Suprapubic skin (tissue), 4 donors: ENCODE measurements around the gene SLC2A4. TPM values are rescaled to one million over a fixed set of nuclear protein-coding genes. Genes with fewer than 3 reads are reported as not detected.

ENCODE experiments used
- DNase-seq, 2 donors: peaks; one replicate each; pipeline ENCODE4 v3.0.0-alpha.2; 2019; ENCODE audit warnings: low spot score in 2 of 2
- H3K27ac ChIP-seq: fragments of 200-600 bp; sonication (generic); one replicate; pipeline ENCODE4 v1.5.1; 2019
- H3K27me3 ChIP-seq: fragments of 200-600 bp; sonication (generic); one replicate; pipeline ENCODE4 v1.5.1; 2019
- H3K36me3 ChIP-seq: fragments of 200-600 bp; sonication (generic); one replicate; pipeline ENCODE4 v1.5.1; 2019
- H3K4me1 ChIP-seq: fragments of 200-600 bp; sonication (generic); one replicate; pipeline ENCODE4 v1.5.1; 2019
- H3K4me3 ChIP-seq: fragments of 200-600 bp; sonication (generic); one replicate; pipeline ENCODE4 v1.5.1; 2019; ENCODE audit warnings: mild to moderate bottlenecking
- H3K9me3 ChIP-seq: fragments of 200-600 bp; sonication (generic); one replicate; pipeline ENCODE4 v1.5.1; 2019
- CTCF ChIP-seq, 2 donors: fragments of 200-600 bp in 1 of 2; fragments of 450-650 bp in 1 of 2; sonication (generic) in 1 of 2; IDR thresholded peaks; one replicate each; pipeline ENCODE4 v1.5.1; 2016 to 2019; ENCODE audit warnings: antibody characterized with exemption in 2 of 2, mild to moderate bottlenecking in 1 of 2, moderate library complexity in 1 of 2
- EP300 ChIP-seq: sonication (generic); formaldehyde crosslinking; IDR thresholded peaks from one replicate; pipeline ENCODE4 v1.6.1; 2017; ENCODE audit warnings: antibody characterized with exemption
- POLR2A ChIP-seq, 2 donors: fragments of 450-650 bp; IDR thresholded peaks; one replicate each; pipeline ENCODE4 v1.6.1; 2017; ENCODE audit warnings: antibody characterized with exemption in 2 of 2, mild to moderate bottlenecking in 2 of 2, moderate library complexity in 2 of 2
- POLR2AphosphoS5 ChIP-seq, 3 donors: sonication (generic); formaldehyde crosslinking; IDR thresholded peaks; one replicate each; pipeline ENCODE4 v1.6.1; 2017; ENCODE audit warnings: antibody characterized with exemption in 3 of 3
- WGBS: methylation state at CpG from one replicate; pipeline ENCODE4 v1.1.5; 2018; 5-methylcytosine and 5-hydroxymethylcytosine counted together
- total RNA-seq, 4 donors: library from RNA; depleted of rRNA; stranded (reverse); fragments of >200 nt; gene quantifications; one replicate each; pipeline ENCODE4 v1.1.0, GENCODE V29; 2016

Gene SLC2A4
- total RNA-seq, 4 donors from 2014 or later = 2.4 to 19.4 (median 10.8) TPM

- H3K27me3 ChIP-seq = no peaks in the 10 kb centered on the region
- H3K27ac ChIP-seq = no peak overlapping the region
- DNase-seq = no peak
- H3K4me1 ChIP-seq = peaks cover 29% of the 10 kb centered on the region
- H3K36me3 ChIP-seq = peaks cover 59% of the 10 kb centered on the region
- no peaks in the 10 kb centered on the region for H3K9me3 ChIP-seq
- no peak overlapping the region for H3K4me3 ChIP-seq
- WGBS = 91% methylated on average over 10 of the region's 13 CpGs
- no peak for TF ChIP-seq POLR2AphosphoS5 (IDR thresholded peaks at IDR 0.05)
- TF ChIP-seq POLR2A (IDR thresholded peaks at IDR 0.05) = no peak
- no peak for TF ChIP-seq EP300
- no peak for TF ChIP-seq CTCF (IDR thresholded peaks at IDR 0.05)
Observed at GRCh38 chr17:7318121-7318860, 36.8 kb downstream of the SLC2A4 start.

GRCh38 chr17:7321466-7321865 lies 39.9 kb downstream of the SLC2A4 start:
- peaks cover 74% of the 10 kb centered on the region for H3K36me3 ChIP-seq
- WGBS = 90% methylated on average over 14 of the region's 15 CpGs

GRCh38 chr17:7322520-7323194 lies 41.1 kb downstream of the SLC2A4 start:
- H3K4me1 ChIP-seq = peaks cover 3% of the 10 kb centered on the region
- no peaks in the 10 kb centered on the region for H3K9me3 ChIP-seq
- no peak overlapping the region for H3K4me3 ChIP-seq
- WGBS = no CpG with 5 or more reads among the region's 22 CpGs
- peaks cover 69% of the 10 kb centered on the region for H3K36me3 ChIP-seq
- no peak for DNase-seq
- TF ChIP-seq CTCF (IDR thresholded peaks at IDR 0.05) (no peak), POLR2A (IDR thresholded peaks at IDR 0.05) (no peak), EP300 (no peak), POLR2AphosphoS5 (IDR thresholded peaks at IDR 0.05) (no peak)
- no peaks in the 10 kb centered on the region for H3K27me3 ChIP-seq
- H3K27ac ChIP-seq = no peak overlapping the region

More at GRCh38 chr17:7321466-7321865, 39.9 kb downstream of the SLC2A4 start:
- Histone ChIP-seq H3K4me1 (peaks cover 2% of the 10 kb centered on the region), H3K9me3 (no peaks in the 10 kb centered on the region), H3K27ac (no peak overlapping the region), H3K4me3 (no peak overlapping the region), H3K27me3 (no peaks in the 10 kb centered on the region)
- no peak for TF ChIP-seq CTCF (IDR thresholded peaks at IDR 0.05)
- TF ChIP-seq POLR2AphosphoS5 (IDR thresholded peaks at IDR 0.05) = no peak
- no peak for TF ChIP-seq EP300
- no peak for TF ChIP-seq POLR2A (IDR thresholded peaks at IDR 0.05)
- no peak for DNase-seq

GRCh38 chr17:7323731-7324437 lies 42.4 kb downstream of the SLC2A4 start:
- Histone ChIP-seq H3K27me3 (no peaks in the 10 kb centered on the region), H3K4me1 (peaks cover 15% of the 10 kb centered on the region), H3K27ac (no peak overlapping the region), H3K36me3 (peaks cover 57% of the 10 kb centered on the region), H3K4me3 (no peak overlapping the region), H3K9me3 (no peaks in the 10 kb centered on the region)
- DNase-seq = peak in 1 of 2 donors; percentile 68
- 82% methylated on average over 27 of the region's 39 CpGs for WGBS
- no peak for TF ChIP-seq POLR2A (IDR thresholded peaks at IDR 0.05)
- no peak for TF ChIP-seq EP300
- TF ChIP-seq CTCF (IDR thresholded peaks at IDR 0.05) = peak; percentile 66 to 92

- no peaks in the 10 kb centered on the region for H3K9me3 ChIP-seq
- peaks cover 54% of the 10 kb centered on the region for H3K36me3 ChIP-seq
- no peak for DNase-seq
- no peak overlapping the region for H3K4me3 ChIP-seq
- no peak for TF ChIP-seq POLR2AphosphoS5 (IDR thresholded peaks at IDR 0.05)
- no peak for TF ChIP-seq EP300
- TF ChIP-seq CTCF (IDR thresholded peaks at IDR 0.05) = no peak
- no peak for TF ChIP-seq POLR2A (IDR thresholded peaks at IDR 0.05)
- H3K4me1 ChIP-seq = peaks cover 15% of the 10 kb centered on the region
- H3K27me3 ChIP-seq = no peaks in the 10 kb centered on the region
- WGBS = 80% methylated on average over 3 of the region's 3 CpGs
- no peak overlapping the region for H3K27ac ChIP-seq
Observed at GRCh38 chr17:7324438-7324779, 42.9 kb downstream of the SLC2A4 start.
